GM12865 (cell line): Measurements from ENCODE around the gene MEGF10.

Experiments used
- DNase-seq: peaks from one replicate; pipeline ENCODE4 v3.0.0; 2010; ENCODE audit warnings: low read depth
- H3K4me3 ChIP-seq: 2 replicates; pipeline ENCODE4 v1.5.1; 2011; ENCODE audit warnings: mild to moderate bottlenecking, low read depth, low read length, control low read depth
- CTCF ChIP-seq: IDR thresholded peaks from 2 replicates; pipeline ENCODE4 v1.5.1; 2011; ENCODE audit warnings: low read length, control low read depth, low read depth, inconsistent platforms; ENCODE audit not compliant: insufficient read depth; ENCODE audit errors: missing control alignments

MEGF10 gene

GRCh38 chr5:127367029-127367428, 76.4 kb downstream of the MEGF10 start:
- no peak for DNase-seq
- H3K4me3 ChIP-seq = no peak overlapping the region
- TF ChIP-seq CTCF = no peak

GRCh38 chr5:127367946-127368465, 77.4 kb downstream of the MEGF10 start:
- TF ChIP-seq CTCF = no peak
- no peak for DNase-seq
- H3K4me3 ChIP-seq = no peak overlapping the region

GRCh38 chr5:127369796-127370195, 79.2 kb downstream of the MEGF10 start:
- H3K4me3 ChIP-seq = no peak overlapping the region
- no peak for TF ChIP-seq CTCF
- DNase-seq = no peak

GRCh38 chr5:127370631-127371030, 80.0 kb downstream of the MEGF10 start:
- DNase-seq = no peak
- TF ChIP-seq CTCF = no peak
- no peak overlapping the region for H3K4me3 ChIP-seq

- peak; percentile 15 for DNase-seq
- H3K4me3 ChIP-seq = no peak overlapping the region
- peak; percentile 41 for TF ChIP-seq CTCF
Observed at GRCh38 chr5:127373858-127374491, 83.4 kb downstream of the MEGF10 start.

GRCh38 chr5:127375124-127375523, 84.5 kb downstream of the MEGF10 start:
- TF ChIP-seq CTCF = no peak
- DNase-seq = no peak

GRCh38 chr5:127375544-127376091, 85.0 kb downstream of the MEGF10 start:
- H3K4me3 ChIP-seq = no peak overlapping the region
- no peak for DNase-seq
- TF ChIP-seq CTCF = no peak

More at GRCh38 chr5:127375124-127375523, 84.5 kb downstream of the MEGF10 start:
- no peak overlapping the region for H3K4me3 ChIP-seq
